ENCODE results near the gene LSM14B.

Gene LSM14B

DNA sequence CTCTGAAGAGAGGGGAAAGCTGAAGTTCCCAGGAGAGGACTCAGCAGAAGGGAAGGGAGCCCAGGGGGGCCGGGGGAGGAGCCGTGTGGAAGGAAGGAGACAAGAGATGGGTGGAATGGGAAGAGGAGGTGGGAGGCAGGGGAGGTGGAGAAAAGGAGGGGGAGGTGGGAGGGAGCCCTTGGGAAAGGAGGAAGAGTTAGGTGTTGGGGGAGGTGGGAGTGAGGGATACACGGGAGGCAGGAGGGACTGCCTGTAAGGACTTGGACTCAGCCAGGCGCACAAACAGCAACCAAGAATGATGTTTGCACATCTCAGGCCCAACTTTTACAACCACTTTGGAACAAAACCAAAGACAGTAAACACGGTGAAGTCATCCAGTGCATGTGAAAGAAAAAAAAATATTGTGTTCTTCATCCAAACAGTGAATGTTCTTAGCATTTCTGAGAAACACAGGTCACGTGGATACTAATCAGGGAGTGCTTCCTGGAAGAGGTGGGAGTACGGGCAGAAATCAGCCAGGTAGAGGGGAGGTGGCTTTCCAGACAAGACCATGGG lies 17.4 kb upstream of the LSM14B start:
- Histone ChIP-seq H3K4me2 (ENCODE audit: low read length) (no peak overlapping the region), H3K36me3 (ENCODE audit: insufficient read depth, low read length) (no peaks in the 10 kb centered on the region), H3K27me3 (ENCODE audit: insufficient read depth, low read length) (peaks cover 7% of the 10 kb centered on the region), H4K20me1 (ENCODE audit: insufficient read depth, low read length) (no peaks in the 10 kb centered on the region), H3K9me3 (ENCODE audit: low read length) (peaks cover 19% of the 10 kb centered on the region), H3K27ac (ENCODE audit: low read depth, low read length, poor library complexity, severe bottlenecking) (no peak overlapping the region), H3K9ac (ENCODE audit: low read length) (no peak overlapping the region), H3K79me2 (ENCODE audit: insufficient read depth, low read length) (no peaks in the 10 kb centered on the region), H2AFZ (ENCODE audit: low read length) (no peak overlapping the region), H3K9me2 (ENCODE audit: low read depth, low read length) (no peaks in the 10 kb centered on the region), H3K4me1 (ENCODE audit: insufficient read depth, low read length, severe bottlenecking) (no peaks in the 10 kb centered on the region), H3K4me3 (ENCODE audit: low read depth, low read length, poor library complexity, severe bottlenecking) (no peak overlapping the region), H3F3A (ENCODE audit: insufficient read depth, low read length) (no peaks in the 10 kb centered on the region)
- TF ChIP-seq, protein P1, sequence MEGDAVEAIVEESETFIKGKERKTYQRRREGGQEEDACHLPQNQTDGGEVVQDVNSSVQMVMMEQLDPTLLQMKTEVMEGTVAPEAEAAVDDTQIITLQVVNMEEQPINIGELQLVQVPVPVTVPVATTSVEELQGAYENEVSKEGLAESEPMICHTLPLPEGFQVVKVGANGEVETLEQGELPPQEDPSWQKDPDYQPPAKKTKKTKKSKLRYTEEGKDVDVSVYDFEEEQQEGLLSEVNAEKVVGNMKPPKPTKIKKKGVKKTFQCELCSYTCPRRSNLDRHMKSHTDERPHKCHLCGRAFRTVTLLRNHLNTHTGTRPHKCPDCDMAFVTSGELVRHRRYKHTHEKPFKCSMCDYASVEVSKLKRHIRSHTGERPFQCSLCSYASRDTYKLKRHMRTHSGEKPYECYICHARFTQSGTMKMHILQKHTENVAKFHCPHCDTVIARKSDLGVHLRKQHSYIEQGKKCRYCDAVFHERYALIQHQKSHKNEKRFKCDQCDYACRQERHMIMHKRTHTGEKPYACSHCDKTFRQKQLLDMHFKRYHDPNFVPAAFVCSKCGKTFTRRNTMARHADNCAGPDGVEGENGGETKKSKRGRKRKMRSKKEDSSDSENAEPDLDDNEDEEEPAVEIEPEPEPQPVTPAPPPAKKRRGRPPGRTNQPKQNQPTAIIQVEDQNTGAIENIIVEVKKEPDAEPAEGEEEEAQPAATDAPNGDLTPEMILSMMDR (IDR thresholded peaks at IDR 0.05; ENCODE audit: low read length), result no peak
- TF ChIP-seq EZH2 (IDR thresholded peaks at IDR 0.05; ENCODE audit: borderline replicate concordance, low read length), result no peak

DNA sequence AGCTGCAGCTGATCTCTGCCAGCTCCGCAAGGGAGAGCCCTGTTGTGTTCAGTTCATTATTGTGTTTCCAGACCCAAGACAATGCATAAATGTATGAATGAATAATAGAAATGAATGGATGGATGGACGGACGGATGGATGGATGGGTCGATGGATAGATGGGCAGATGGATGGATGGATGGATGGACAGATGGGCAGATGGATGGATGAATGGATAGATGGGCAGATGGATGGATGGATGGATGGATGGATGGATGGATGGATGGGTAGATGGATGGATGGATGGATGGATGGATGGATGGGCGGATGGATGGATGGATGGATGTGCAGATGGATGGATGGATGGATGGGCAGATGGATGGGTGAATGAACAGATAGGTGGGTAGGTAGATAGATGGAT lies 16.7 kb upstream of the LSM14B start:
- no peak overlapping the region for H3K9ac ChIP-seq (ENCODE audit: low read length)
- no peak overlapping the region for H2AFZ ChIP-seq (ENCODE audit: low read length)
- H3K4me2 ChIP-seq (ENCODE audit: low read length), result no peak overlapping the region
- no peaks in the 10 kb centered on the region for H3K9me2 ChIP-seq (ENCODE audit: low read depth, low read length)
- no peaks in the 10 kb centered on the region for H3K4me1 ChIP-seq (ENCODE audit: insufficient read depth, low read length, severe bottlenecking)
- no peaks in the 10 kb centered on the region for H3F3A ChIP-seq (ENCODE audit: insufficient read depth, low read length)
- H3K4me3 ChIP-seq (ENCODE audit: low read depth, low read length, poor library complexity, severe bottlenecking), result no peak overlapping the region
- H4K20me1 ChIP-seq (ENCODE audit: insufficient read depth, low read length), result no peaks in the 10 kb centered on the region
- no peak overlapping the region for H3K27ac ChIP-seq (ENCODE audit: low read depth, low read length, poor library complexity, severe bottlenecking)
- no peaks in the 10 kb centered on the region for H3K79me2 ChIP-seq (ENCODE audit: insufficient read depth, low read length)
- no peak for TF ChIP-seq EZH2 (IDR thresholded peaks at IDR 0.05; ENCODE audit: borderline replicate concordance, low read length)
- TF ChIP-seq, protein P1 (IDR thresholded peaks at IDR 0.05; ENCODE audit: low read length), result no peak
- peaks cover 19% of the 10 kb centered on the region for H3K9me3 ChIP-seq (ENCODE audit: low read length)
- no peaks in the 10 kb centered on the region; the same call in 1 of the 2 replicates for H3K27me3 ChIP-seq (ENCODE audit: insufficient read depth, low read length)
- no peaks in the 10 kb centered on the region for H3K36me3 ChIP-seq (ENCODE audit: insufficient read depth, low read length)

DNA sequence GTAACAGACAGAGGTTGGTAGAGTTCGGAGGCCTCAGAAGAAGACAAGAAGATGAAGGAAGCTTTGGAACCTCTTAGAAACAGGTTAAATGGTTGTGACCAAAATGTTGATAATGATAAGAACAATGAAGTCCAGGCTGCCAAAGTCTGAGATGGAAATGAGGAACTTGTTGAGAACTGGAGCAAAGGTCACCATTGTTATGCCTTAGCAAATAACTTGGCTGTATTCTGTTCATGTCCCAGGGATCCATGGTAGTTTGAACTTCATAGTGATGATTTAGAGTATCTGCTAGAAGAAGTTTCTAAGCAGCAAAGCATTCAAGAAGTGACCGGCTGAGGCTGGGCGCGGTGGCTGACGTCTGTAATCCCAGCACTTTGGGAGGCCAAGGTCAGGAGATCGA lies 11.1 kb upstream of the LSM14B start:
- Histone ChIP-seq H3K9me3 (ENCODE audit: low read length) (peaks cover 28% of the 10 kb centered on the region), H3K4me3 (ENCODE audit: low read depth, low read length, poor library complexity, severe bottlenecking) (no peak overlapping the region), H2AFZ (ENCODE audit: low read length) (no peak overlapping the region), H3K4me2 (ENCODE audit: low read length) (no peak overlapping the region), H3K9me2 (ENCODE audit: low read depth, low read length) (no peaks in the 10 kb centered on the region), H3F3A (ENCODE audit: insufficient read depth, low read length) (no peaks in the 10 kb centered on the region), H3K27me3 (ENCODE audit: insufficient read depth, low read length) (no peaks in the 10 kb centered on the region; the same call in 1 of the 2 replicates), H3K4me1 (ENCODE audit: insufficient read depth, low read length, severe bottlenecking) (no peaks in the 10 kb centered on the region), H3K79me2 (ENCODE audit: insufficient read depth, low read length) (no peaks in the 10 kb centered on the region), H3K9ac (ENCODE audit: low read length) (no peak overlapping the region), H3K36me3 (ENCODE audit: insufficient read depth, low read length) (no peaks in the 10 kb centered on the region; the same call in 1 of the 2 replicates), H3K27ac (ENCODE audit: low read depth, low read length, poor library complexity, severe bottlenecking) (no peak overlapping the region), H4K20me1 (ENCODE audit: insufficient read depth, low read length) (no peaks in the 10 kb centered on the region)
- TF ChIP-seq, protein P1 (IDR thresholded peaks at IDR 0.05; ENCODE audit: low read length), result no peak
- no peak for TF ChIP-seq EZH2 (IDR thresholded peaks at IDR 0.05; ENCODE audit: borderline replicate concordance, low read length)

Data from OCI-LY1 (cell line).